ENCODE results near the gene CELA3A. TPM values are rescaled to one million over a fixed set of nuclear protein-coding genes. Genes with fewer than 3 reads are reported as not detected.

The CELA3A gene
- total RNA-seq (2022; extraction: Qiagen RNA extraction; ENCODE audit: low read depth): not detected in 5 replicates

DNA sequence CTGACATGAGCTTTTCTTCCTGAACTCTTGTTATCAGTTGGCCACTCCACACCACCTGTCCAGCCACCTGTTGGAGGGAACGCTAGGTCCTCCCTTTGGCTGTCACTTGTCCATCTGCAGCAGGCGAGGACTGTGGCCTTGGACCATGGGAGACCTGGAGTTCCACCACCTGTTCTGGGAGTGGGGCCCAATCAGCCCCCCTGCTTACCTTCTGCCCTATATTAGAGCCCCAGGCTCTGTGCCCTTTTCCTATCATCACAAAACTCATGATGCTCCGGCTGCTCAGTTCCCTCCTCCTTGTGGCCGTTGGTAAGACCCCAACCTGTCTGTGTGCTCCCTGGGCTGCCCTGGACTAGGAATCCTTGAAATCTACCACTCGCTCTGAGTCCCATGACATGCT is at the start of gene CELA3A:
TSS of gene CELA3A (plus strand) at position 249 of the 400 bp plus-strand sequence. CDS start at position 267, 18 bp downstream.

GRCh38 chr1:21976703-21977239 is 24.7 kb upstream of the CELA3A start, which contains the start of gene CELA3B:
Gene CELA3B (plus strand): TSS chr1:21977022. CDS start chr1:21977040, 18 bp downstream.

DNA sequence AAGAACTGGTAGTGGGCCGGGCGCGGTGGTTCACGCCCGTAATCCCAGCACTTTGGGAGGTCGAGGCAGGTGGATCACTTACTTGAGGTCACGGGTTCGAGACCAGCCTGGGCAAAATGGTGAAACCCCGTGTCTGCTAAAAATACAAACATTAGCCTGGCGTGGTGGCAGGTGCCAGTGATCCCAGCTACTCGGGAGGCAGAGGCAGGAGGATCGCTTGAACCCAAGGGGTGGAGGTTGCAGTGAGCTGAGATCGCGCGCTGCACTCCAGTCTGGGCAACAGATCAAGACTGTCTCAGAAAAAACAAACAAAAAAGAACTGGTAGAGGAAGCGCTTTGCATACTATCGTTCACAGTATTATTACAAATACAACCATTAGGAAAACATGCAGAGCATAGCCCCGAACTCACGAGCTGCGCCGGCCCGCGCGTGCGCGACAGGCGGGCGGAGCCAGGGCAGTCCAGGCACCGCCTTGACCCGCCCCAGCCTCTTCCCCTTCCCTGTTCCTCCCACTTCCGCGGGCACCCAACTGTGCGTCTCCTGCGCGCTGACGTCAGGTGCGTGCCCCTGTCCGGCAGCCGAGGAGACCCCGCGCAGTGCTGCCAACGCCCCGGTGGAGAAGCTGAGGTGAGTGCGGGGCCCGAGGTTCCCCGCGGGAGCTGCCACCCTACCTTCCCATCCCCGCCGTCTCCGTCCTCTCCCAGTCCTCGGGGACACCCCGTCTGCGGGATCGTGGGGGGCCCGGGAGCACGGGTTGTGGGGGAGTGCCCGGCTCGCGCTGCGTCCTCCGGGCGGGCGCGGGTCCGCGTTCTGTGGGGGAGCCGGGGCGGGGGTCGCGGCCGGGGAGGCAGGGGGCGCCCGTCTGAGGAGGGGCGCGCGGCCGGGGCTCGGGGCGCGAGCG is 50.9 kb downstream of the CELA3A start, which contains the start of gene CDC42:
TSS of gene CDC42 (plus strand) at position 595 of the 902 bp plus-strand sequence. CDS start 25,770 bp downstream, outside the sequence.

Other genes starting within 250 kb of the CELA3A start
- 15.5 to 19.3 TPM (median 16.7 TPM) in 5 replicates for gene USP48, start 218.5 kb upstream of the CELA3A start, total RNA-seq (2022; extraction: Qiagen RNA extraction; ENCODE audit: low read depth)
- 0.03 to 0.15 TPM (median 0.08 TPM) in 5 replicates for gene LDLRAD2, start 189.4 kb upstream of the CELA3A start, total RNA-seq (2022; extraction: Qiagen RNA extraction; ENCODE audit: low read depth)
- 53.5 to 76.4 TPM (median 69.9 TPM) in 5 replicates for gene HSPG2, start 64.3 kb upstream of the CELA3A start, total RNA-seq (2022; extraction: Qiagen RNA extraction; ENCODE audit: low read depth)
- not detected in 5 replicates for gene CELA3B, start 24.6 kb upstream of the CELA3A start, total RNA-seq (2022; extraction: Qiagen RNA extraction; ENCODE audit: low read depth)
- 141 to 209 TPM (median 162 TPM) in 5 replicates for gene CDC42, start 51.1 kb downstream of the CELA3A start, total RNA-seq (2022; extraction: Qiagen RNA extraction; ENCODE audit: low read depth)
- gene WNT4, start 141.4 kb downstream of the CELA3A start, total RNA-seq (2022; extraction: Qiagen RNA extraction; ENCODE audit: low read depth): 0.24 to 0.53 TPM (median 0.29 TPM) in 5 replicates

Measured in A549 treated with GW870086 at 1 μM for 4 hours (cell line).